Stomach (tissue), 9 donors: Measurements from ENCODE around the gene GPT2. TPM values are rescaled to one million over a fixed set of nuclear protein-coding genes. Genes with fewer than 3 reads are reported as not detected.

Experiments
- DNase-seq, 2 donors: peaks; one replicate each; pipeline versions ENCODE4 v3.0.0 to v3.0.0-alpha.2; 2013 to 2019
- H3K27ac ChIP-seq, 5 donors: fragments of 200-600 bp in 4 of 5; sonication (generic) in 4 of 5; one replicate each; pipeline ENCODE4 v1.5.1; 2013 to 2019; ENCODE audit warnings: mild to moderate bottlenecking in 1 of 5, moderate library complexity in 1 of 5
- H3K27me3 ChIP-seq, 3 donors: fragments of 200-600 bp; sonication (generic); one replicate each; pipeline ENCODE4 v1.5.1; 2017 to 2019; ENCODE audit warnings: mixed run types in 1 of 3
- H3K36me3 ChIP-seq, 4 donors: fragments of 200-600 bp; sonication (generic); 1 replicate in 3 of 4; 2 replicates in 1 of 4; pipeline ENCODE4 v1.5.1; 2016 to 2019
- H3K4me1 ChIP-seq, 4 donors: fragments of 200-600 bp; sonication (generic); one replicate each; pipeline ENCODE4 v1.5.1; 2016 to 2019
- H3K4me3 ChIP-seq, 4 donors: fragments of 200-600 bp; sonication (generic) in 3 of 4; one replicate each; pipeline ENCODE4 v1.5.1; 2016 to 2019; ENCODE audit warnings: mild to moderate bottlenecking in 1 of 4
- H3K9me3 ChIP-seq, 4 donors: fragments of 200-600 bp; sonication (generic); one replicate each; pipeline ENCODE4 v1.5.1; 2016 to 2019
- EP300 ChIP-seq: sonication (generic); formaldehyde crosslinking; IDR thresholded peaks from one replicate; pipeline ENCODE4 v1.6.1; 2017; ENCODE audit warnings: antibody characterized with exemption
- POLR2A ChIP-seq, 4 donors: fragments of 450-650 bp; IDR thresholded peaks; one replicate each; pipeline ENCODE4 v1.6.1; 2016; ENCODE audit warnings: antibody characterized with exemption in 4 of 4, control low read depth in 2 of 4, mild to moderate bottlenecking in 1 of 4, moderate library complexity in 1 of 4
- POLR2AphosphoS5 ChIP-seq, 3 donors: sonication (generic); formaldehyde crosslinking; IDR thresholded peaks; one replicate each; pipeline ENCODE4 v1.6.1; 2016; ENCODE audit warnings: antibody characterized with exemption in 3 of 3
- WGBS, 5 donors: extraction: QIAGEN DNeasy Blood & Tissue Kit in 3 of 5; methylation state at CpG; one replicate each; pipeline versions ENCODE4 v1.1.5 to v1.1.7; 2013 to 2018; 5-methylcytosine and 5-hydroxymethylcytosine counted together
- intact Hi-C: fragments of 100-400 bp; cut with DNase I; formaldehyde crosslinking; loops from one replicate; pipeline ENCODE4 v1.15.1; 2023; ENCODE audit warnings: low total_unique reads
- polyA plus RNA-seq, 3 donors: library from polyadenylated mRNA; stranded (reverse); fragments of 200-250 nt; gene quantifications; one replicate each; pipeline ENCODE4 v1.2.3, GENCODE V29; 2013
- total RNA-seq, 5 donors: library from RNA; depleted of rRNA; stranded (reverse); fragments of >200 nt; gene quantifications; one replicate each; pipeline versions ENCODE4 v1.1.0 to v1.2.3, GENCODE V29; 2014 to 2016
- TF ChIP-seq, protein P1 (sequence below), 7 experiments: fragments of 450-650 bp in 4 of 7; fragments of 200-600 bp in 3 of 7; sonication (generic) in 3 of 7; IDR thresholded peaks; one replicate each; pipeline ENCODE4 v1.5.1; 2016 to 2019; ENCODE audit warnings: antibody characterized with exemption in 7 of 7, control low read depth in 2 of 7, mild to moderate bottlenecking in 1 of 7
- donor health status: healthy with polysubstance abuse.
- donor health status: Bipolar disorder and iron deficiency.
- donor health status: healthy.

GPT2 gene
- total and polyA plus RNA-seq, 8 donors: 29.2 to 167 (median 60.9) TPM

DNA sequence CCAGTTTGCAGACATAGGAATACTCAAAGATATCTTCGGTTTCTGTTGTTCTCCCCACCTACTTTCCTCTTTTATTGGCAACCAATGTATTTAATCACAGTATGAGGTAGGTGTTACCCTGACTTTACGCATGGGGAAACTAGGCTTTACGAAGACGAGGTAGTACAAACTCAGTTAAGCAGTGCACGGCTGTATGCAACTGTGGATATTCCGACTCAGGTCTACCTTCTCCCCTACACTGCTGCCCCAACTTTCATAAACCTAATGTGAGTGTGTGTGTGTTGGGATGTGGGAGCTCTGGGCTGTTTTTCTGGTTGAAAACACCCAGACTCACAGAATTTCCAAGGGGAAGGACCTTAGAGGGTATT, 1.2 kb upstream of the GPT2 start:
- WGBS, 5 donors: 49 to 74% (median 61%) methylated on average over 6 of the region's 6 CpGs
- TF ChIP-seq EP300 (no peak), POLR2AphosphoS5 (IDR thresholded peaks at IDR 0.05) (no peak), POLR2A (IDR thresholded peaks at IDR 0.05) (no peak)
- TF ChIP-seq, protein P1, sequence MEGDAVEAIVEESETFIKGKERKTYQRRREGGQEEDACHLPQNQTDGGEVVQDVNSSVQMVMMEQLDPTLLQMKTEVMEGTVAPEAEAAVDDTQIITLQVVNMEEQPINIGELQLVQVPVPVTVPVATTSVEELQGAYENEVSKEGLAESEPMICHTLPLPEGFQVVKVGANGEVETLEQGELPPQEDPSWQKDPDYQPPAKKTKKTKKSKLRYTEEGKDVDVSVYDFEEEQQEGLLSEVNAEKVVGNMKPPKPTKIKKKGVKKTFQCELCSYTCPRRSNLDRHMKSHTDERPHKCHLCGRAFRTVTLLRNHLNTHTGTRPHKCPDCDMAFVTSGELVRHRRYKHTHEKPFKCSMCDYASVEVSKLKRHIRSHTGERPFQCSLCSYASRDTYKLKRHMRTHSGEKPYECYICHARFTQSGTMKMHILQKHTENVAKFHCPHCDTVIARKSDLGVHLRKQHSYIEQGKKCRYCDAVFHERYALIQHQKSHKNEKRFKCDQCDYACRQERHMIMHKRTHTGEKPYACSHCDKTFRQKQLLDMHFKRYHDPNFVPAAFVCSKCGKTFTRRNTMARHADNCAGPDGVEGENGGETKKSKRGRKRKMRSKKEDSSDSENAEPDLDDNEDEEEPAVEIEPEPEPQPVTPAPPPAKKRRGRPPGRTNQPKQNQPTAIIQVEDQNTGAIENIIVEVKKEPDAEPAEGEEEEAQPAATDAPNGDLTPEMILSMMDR (IDR thresholded peaks at IDR 0.05): no peak
- H3K36me3 ChIP-seq: no peaks in the 10 kb centered on the region
- peak overlapping the region in 3 of 4 donors; percentile 78 to 98 (median 96) for H3K4me3 ChIP-seq
- intact Hi-C loops: no loop called here
- H3K27ac ChIP-seq: peak overlapping the region; percentile 82 to 96 (median 87)
- no peaks in the 10 kb centered on the region for H3K9me3 ChIP-seq
- no peak for DNase-seq
- peaks cover 35 to 53% (median 42%) of the 10 kb centered on the region in 4 donors for H3K4me1 ChIP-seq
- no peaks in the 10 kb centered on the region for H3K27me3 ChIP-seq

DNA sequence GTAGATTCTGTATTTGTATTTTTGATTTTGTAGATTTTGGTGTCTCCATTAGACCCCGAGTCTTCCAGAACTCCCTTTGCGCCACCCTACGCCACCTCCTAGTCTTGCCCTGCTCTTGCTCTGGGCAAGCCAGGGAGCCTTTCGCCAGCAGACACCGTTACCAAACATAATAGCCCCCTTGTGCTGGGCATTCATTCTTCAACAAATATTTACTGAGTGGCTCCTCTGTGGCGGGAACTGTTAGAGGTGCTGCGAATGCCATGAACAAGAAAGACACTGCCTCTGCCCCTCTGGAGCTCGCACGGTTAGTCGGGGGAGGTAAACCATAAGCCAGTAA, 841 bp upstream of the GPT2 start:
- intact Hi-C loops: no loop called here
- H3K4me1 ChIP-seq: peaks cover 35 to 57% (median 45%) of the 10 kb centered on the region in 4 donors
- no peak for TF ChIP-seq POLR2AphosphoS5 (IDR thresholded peaks at IDR 0.05)
- TF ChIP-seq, protein P1 (IDR thresholded peaks at IDR 0.05): no peak
- no peak for TF ChIP-seq POLR2A (IDR thresholded peaks at IDR 0.05)
- no peaks in the 10 kb centered on the region for H3K9me3 ChIP-seq
- H3K4me3 ChIP-seq: peak overlapping the region; percentile 74 to 98 (median 87)
- no peak for DNase-seq
- 10 to 27% (median 23%) methylated on average over 10 of the region's 10 CpGs for WGBS, 5 donors
- peak overlapping the region; percentile 82 to 96 (median 87) for H3K27ac ChIP-seq
- no peaks in the 10 kb centered on the region for H3K36me3 ChIP-seq
- no peaks in the 10 kb centered on the region for H3K27me3 ChIP-seq

DNA sequence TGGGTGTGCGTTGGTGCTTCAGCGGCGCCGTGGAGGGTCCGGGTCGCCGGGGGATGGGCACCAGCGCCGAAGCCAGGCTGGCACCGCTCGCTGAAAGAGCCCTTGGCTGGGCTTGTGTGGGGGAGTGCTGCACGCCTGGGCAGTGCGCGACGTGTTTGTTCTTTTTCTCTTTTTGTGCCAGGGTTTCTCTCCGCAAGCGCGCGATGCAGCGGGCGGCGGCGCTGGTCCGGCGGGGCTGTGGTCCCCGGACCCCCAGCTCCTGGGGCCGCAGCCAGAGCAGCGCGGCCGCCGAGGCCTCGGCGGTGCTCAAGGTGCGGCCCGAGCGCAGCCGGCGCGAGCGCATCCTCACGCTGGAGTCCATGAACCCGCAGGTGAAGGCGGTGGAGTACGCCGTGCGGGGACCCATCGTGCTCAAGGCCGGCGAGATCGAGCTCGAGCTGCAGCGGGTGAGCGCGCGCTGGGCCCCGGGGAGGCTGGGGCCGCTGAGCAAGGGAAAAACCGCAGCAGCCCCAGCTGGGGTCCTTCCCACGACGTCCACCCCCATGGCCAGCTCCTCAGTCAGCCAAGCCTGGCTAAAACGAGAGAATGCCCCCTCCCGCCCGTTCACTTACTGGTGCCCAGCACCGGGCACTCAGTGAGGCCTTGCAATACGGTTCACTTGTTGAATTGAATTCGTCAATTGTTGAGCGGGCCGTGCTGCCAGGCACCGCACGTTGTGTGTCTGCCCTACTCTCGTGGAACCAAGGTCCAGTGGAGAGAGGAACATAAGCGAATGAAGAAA, 541 bp downstream of the GPT2 start:
- Histone ChIP-seq H3K9me3 (no peaks in the 10 kb centered on the region), H3K4me3 (peak overlapping the region; percentile 74 to 98 (median 87)), H3K36me3 (no peaks in the 10 kb centered on the region), H3K27ac (peak overlapping the region; percentile 82 to 96 (median 87)), H3K27me3 (no peaks in the 10 kb centered on the region), H3K4me1 (peaks cover 35 to 62% (median 56%) of the 10 kb centered on the region in 4 donors)
- peak in 1 of 2 donors; percentile 64 for DNase-seq
- 2 to 9% (median 4%) methylated on average over 26 to 72 of the region's 72 CpGs for WGBS, 5 donors
- intact Hi-C loops: no loop called here
- TF ChIP-seq EP300 (no peak), POLR2AphosphoS5 (IDR thresholded peaks at IDR 0.05) (no peak), POLR2A (IDR thresholded peaks at IDR 0.05) (no peak)
- TF ChIP-seq, protein P1 (IDR thresholded peaks at IDR 0.05): no peak

DNA sequence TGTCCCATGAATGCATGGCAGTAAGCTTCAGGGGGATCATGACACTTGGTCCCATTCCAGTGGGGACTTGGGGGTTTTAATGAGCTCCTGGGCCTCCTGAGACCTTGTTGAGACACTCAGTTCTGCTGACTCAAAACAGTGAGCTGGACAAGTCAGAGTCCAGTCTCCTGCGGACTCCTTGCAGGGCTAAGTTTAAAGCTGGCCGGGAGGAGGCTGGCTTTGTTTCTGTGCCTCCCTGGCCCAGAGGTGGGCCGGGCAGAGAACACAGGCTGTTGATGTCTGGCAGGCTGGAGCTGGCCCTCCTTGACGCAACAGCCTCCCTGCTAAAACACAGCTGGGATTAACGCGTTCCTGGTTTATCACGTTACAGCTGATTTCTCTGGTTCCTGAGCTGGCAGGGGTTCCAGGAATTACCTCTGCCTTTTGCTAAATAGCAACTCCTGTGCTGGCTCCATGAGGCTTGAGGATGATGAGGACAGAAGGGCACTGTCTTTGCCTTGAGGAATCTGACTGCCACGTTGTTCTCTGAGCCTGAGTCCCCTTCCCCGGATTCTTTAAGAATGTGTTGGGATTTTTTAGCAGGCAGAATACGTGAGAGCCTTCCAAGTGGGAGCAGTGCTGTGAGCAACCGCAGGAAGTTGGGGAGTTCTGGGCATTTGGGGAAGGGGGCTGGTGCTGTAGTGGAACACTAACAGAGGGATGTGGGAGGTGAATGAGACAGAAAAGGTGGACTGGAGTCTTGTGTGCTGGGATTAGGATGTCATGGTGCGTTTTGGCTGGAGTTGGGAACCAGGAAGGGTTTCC, 2.0 kb downstream of the GPT2 start:
- H3K27me3 ChIP-seq: no peaks in the 10 kb centered on the region
- TF ChIP-seq POLR2A (IDR thresholded peaks at IDR 0.05): no peak
- peak in 2 of 3 donors; percentile 31 to 66 for TF ChIP-seq POLR2AphosphoS5 (IDR thresholded peaks at IDR 0.05)
- H3K4me3 ChIP-seq: peak overlapping the region; percentile 74 to 98 (median 87)
- WGBS, 5 donors: 32 to 54% (median 38%) methylated on average over 9 to 12 of the region's 12 CpGs
- intact Hi-C loops: no loop called here
- H3K27ac ChIP-seq: peak overlapping the region; percentile 82 to 96 (median 87)
- DNase-seq: peak; percentile 62 to 77
- H3K36me3 ChIP-seq: no peaks in the 10 kb centered on the region
- H3K9me3 ChIP-seq: no peaks in the 10 kb centered on the region
- peaks cover 35 to 70% (median 63%) of the 10 kb centered on the region in 4 donors for H3K4me1 ChIP-seq
